A549 (cell line): ENCODE results near the gene PTH2.

ENCODE experiments used
- CHD4 ChIP-seq: fragments of 200-600 bp; sonication (generic); IDR thresholded peaks from 2 replicates; pipeline ENCODE4 v1.6.1; 2016; ENCODE audit warnings: antibody characterized with exemption, mild to moderate bottlenecking, borderline replicate concordance
- CTCF ChIP-seq: fragments of >200 bp; sonication (Bioruptor Twin); formaldehyde crosslinking; IDR thresholded peaks from 3 replicates; pipeline ENCODE4 v1.5.1; 2016
- FOSB ChIP-seq: fragments of 250-450 bp; sonication (Bioruptor Pico); IDR thresholded peaks from 2 replicates; pipeline ENCODE4 v1.5.0; 2020; ENCODE audit warnings: mild to moderate bottlenecking, moderate library complexity
- GATA3 ChIP-seq: IDR thresholded peaks from 2 replicates; pipeline ENCODE4 v1.6.1; 2012; ENCODE audit warnings: borderline replicate concordance
- KDM5A ChIP-seq: fragments of 200-600 bp; sonication (generic); IDR thresholded peaks from 2 replicates; pipeline ENCODE4 v1.6.1; 2016; ENCODE audit warnings: antibody characterized with exemption, mild to moderate bottlenecking
- PHF8 ChIP-seq: fragments of 200-600 bp; sonication (generic); IDR thresholded peaks from 2 replicates; pipeline ENCODE4 v1.6.1; 2016; ENCODE audit warnings: low read depth, mild to moderate bottlenecking, antibody characterized with exemption, moderate library complexity, borderline replicate concordance
- POLR2A ChIP-seq: IDR thresholded peaks from 2 replicates; pipeline ENCODE4 v1.6.1; 2012; ENCODE audit warnings: mild to moderate bottlenecking, low read length
- TF ChIP-seq, protein P1 (sequence below): IDR thresholded peaks from 2 replicates; pipeline ENCODE4 v1.6.1; 2012
- TF ChIP-seq, protein P2 (sequence below): fragments of 450-650 bp; IDR thresholded peaks from 2 replicates; pipeline ENCODE4 v1.6.1; 2014; ENCODE audit warnings: antibody characterized with exemption

DNA sequence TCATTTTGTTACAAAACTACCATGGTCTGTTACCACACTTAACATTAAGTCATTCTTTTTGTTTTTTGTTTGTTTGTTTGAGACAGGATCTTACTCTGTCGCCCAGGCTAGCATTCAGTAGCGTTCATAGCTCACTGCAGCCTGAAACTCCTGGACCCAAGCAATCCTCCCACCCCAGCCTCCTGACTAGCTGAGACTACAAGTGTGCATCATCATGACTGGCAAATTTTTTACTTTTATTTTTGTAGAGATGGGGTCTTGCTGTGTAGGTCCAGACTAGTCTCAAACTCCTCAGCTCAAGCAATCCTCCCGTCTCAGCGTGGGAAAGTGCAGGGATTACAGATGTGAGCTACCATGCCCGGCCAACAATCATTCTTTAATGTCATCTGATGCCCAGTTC is 33.1 kb upstream of the PTH2 start:
- TF ChIP-seq POLR2A (no peak), CTCF (no peak), KDM5A (no peak), PHF8 (no peak), CHD4 (no peak), FOSB (CRISPR knock-in tag) (no peak), GATA3 (no peak)
- TF ChIP-seq, protein P1, sequence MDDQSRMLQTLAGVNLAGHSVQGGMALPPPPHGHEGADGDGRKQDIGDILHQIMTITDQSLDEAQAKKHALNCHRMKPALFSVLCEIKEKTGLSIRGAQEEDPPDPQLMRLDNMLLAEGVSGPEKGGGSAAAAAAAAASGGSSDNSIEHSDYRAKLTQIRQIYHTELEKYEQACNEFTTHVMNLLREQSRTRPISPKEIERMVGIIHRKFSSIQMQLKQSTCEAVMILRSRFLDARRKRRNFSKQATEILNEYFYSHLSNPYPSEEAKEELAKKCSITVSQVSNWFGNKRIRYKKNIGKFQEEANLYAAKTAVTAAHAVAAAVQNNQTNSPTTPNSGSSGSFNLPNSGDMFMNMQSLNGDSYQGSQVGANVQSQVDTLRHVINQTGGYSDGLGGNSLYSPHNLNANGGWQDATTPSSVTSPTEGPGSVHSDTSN: no peak
- TF ChIP-seq, protein P2, sequence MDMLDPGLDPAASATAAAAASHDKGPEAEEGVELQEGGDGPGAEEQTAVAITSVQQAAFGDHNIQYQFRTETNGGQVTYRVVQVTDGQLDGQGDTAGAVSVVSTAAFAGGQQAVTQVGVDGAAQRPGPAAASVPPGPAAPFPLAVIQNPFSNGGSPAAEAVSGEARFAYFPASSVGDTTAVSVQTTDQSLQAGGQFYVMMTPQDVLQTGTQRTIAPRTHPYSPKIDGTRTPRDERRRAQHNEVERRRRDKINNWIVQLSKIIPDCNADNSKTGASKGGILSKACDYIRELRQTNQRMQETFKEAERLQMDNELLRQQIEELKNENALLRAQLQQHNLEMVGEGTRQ: no peak
